ENCODE data around the gene ZNF550. TPM values are rescaled to one million over a fixed set of nuclear protein-coding genes. Genes with fewer than 3 reads are reported as not detected.
A peak's percentile ranks its signal among the peaks of the same experiment; 100 is the strongest.
"Not testable (repeated sequence)": the region's sequence is repeated elsewhere in the genome, so short reads cannot be mapped to it uniquely, and the experiment has no call there.

Gene ZNF550
- total RNA-seq, 1 donor from 2014 or later: 10.8 TPM

DNA sequence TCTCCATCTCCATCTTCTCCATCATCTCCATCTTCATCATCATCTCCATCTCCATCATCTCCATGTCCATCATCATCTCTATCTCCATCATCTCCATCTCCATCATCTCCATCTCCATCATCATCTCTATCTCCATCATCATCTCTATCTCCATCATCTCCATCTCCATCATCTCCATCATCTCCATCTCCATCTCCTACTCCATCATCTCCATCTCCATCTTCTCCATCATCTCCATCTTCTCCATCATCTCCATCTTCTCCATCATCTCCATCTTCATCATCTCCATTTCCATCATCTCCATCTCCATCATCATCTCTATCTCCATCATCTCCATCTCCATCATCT lies 60.4 kb downstream of the ZNF550 start:
- intact Hi-C loops (cut with micrococcal nuclease); H3K4me3 ChIP-seq: not testable (repeated sequence)
- peaks cover 37% of the 10 kb centered on the region for H3K9me3 ChIP-seq (replicated peaks)

GRCh38 chr19:57488299-57488644 lies 71.4 kb downstream of the ZNF550 start:
- intact Hi-C loops (cut with micrococcal nuclease); DNase-seq; H3K27ac ChIP-seq (replicated peaks); H3K27me3 ChIP-seq (ENCODE audit: low read depth); H3K9me3 ChIP-seq (replicated peaks): not testable (repeated sequence)
- H3K4me3 ChIP-seq: peak overlapping the region; percentile 97
- peaks cover 33% of the 10 kb centered on the region for H3K36me3 ChIP-seq
- peaks cover 12% of the 10 kb centered on the region for H3K4me1 ChIP-seq

More for the DNA sequence above, 60.4 kb downstream of the ZNF550 start:
- peaks cover 26% of the 10 kb centered on the region for H3K36me3 ChIP-seq
- not testable (repeated sequence) for H3K27me3 ChIP-seq (ENCODE audit: low read depth); H3K27ac ChIP-seq (replicated peaks); DNase-seq
- peaks cover 11% of the 10 kb centered on the region for H3K4me1 ChIP-seq

GRCh38 chr19:57487477-57488298 lies 72.0 kb downstream of the ZNF550 start, which contains the start of gene ZNF419:
Gene ZNF419 (plus strand): TSS chr19:57487750. CDS start chr19:57487951, 201 bp downstream.
- H3K9me3 ChIP-seq (replicated peaks); intact Hi-C loops (cut with micrococcal nuclease); H3K27me3 ChIP-seq (ENCODE audit: low read depth): not testable (repeated sequence)
- Histone ChIP-seq H3K4me3 (peak within 1 kb of the TSS; percentile 97), H3K36me3 (peaks cover 27% of the 10 kb centered on the region), H3K4me1 (peaks cover 12% of the 10 kb centered on the region), H3K27ac (replicated peaks) (peak within 1 kb of the TSS; percentile 81)
- DNase-seq: peak; percentile 92

Other genes with a start within 250 kb of the ZNF550 start
- 5.7 TPM for gene ZNF543, start 239.4 kb downstream of the ZNF550 start, total RNA-seq
- gene ZNF304, start 208.6 kb downstream of the ZNF550 start, total RNA-seq: 8.0 TPM
- 11.4 TPM for gene TRAPPC2B, start 196.3 kb downstream of the ZNF550 start, total RNA-seq
- 3.6 TPM for gene ZNF547, start 196.3 kb downstream of the ZNF550 start, total RNA-seq
- gene ZNF548, start 170.0 kb downstream of the ZNF550 start, total RNA-seq: 14.4 TPM
- gene ZNF17, start 148.7 kb downstream of the ZNF550 start, total RNA-seq: 8.9 TPM
- gene ZNF749, start 124.5 kb downstream of the ZNF550 start, total RNA-seq: 3.4 TPM
- gene VN1R1, start 102.7 kb downstream of the ZNF550 start, total RNA-seq: 3.3 TPM
- 22.6 TPM for gene ZNF772, start 82.3 kb downstream of the ZNF550 start, total RNA-seq
- 9.0 TPM for gene ZNF419, start 72.1 kb downstream of the ZNF550 start, total RNA-seq
- 4.1 TPM for gene ZNF773, start 59.9 kb downstream of the ZNF550 start, total RNA-seq
- gene ZNF549, start 32.5 kb downstream of the ZNF550 start, total RNA-seq: 3.8 TPM
- gene ZNF416, start 19.0 kb upstream of the ZNF550 start, total RNA-seq: 4.6 TPM
- 4.0 TPM for gene ZIK1, start 24.3 kb upstream of the ZNF550 start, total RNA-seq
- 4.7 TPM for gene ZNF530, start 40.0 kb upstream of the ZNF550 start, total RNA-seq
- 13.3 TPM for gene ZNF134, start 54.4 kb upstream of the ZNF550 start, total RNA-seq
- gene ZNF211, start 73.3 kb upstream of the ZNF550 start, total RNA-seq: 10.0 TPM
- not detected for gene ZSCAN4, start 109.1 kb upstream of the ZNF550 start, total RNA-seq
- 3.6 TPM for gene ZNF551, start 122.1 kb upstream of the ZNF550 start, total RNA-seq
- gene ZNF154, start 149.3 kb upstream of the ZNF550 start, total RNA-seq: 4.8 TPM
- gene ZNF671, start 167.8 kb upstream of the ZNF550 start, total RNA-seq: 9.3 TPM
- gene ZNF776, start 187.0 kb upstream of the ZNF550 start, total RNA-seq: 12.9 TPM
- gene ZNF586, start 209.8 kb upstream of the ZNF550 start, total RNA-seq: 12.0 TPM

All from left ventricle myocardium inferior (tissue), 1 donor.